OCI-LY7 (cell line): ENCODE measurements around the gene SLC35D3. TPM values are rescaled to one million over a fixed set of nuclear protein-coding genes. Genes with fewer than 3 reads are reported as not detected.

Source experiments
- BruUV-seq: library from RNA; stranded (reverse); fragments of 400-500 nt; replicated peaks from 2 replicates; lab custom pipeline; 2021; lab: Mats Ljungman, UMichigan
- CTCF ChIA-PET: fragments of 300-600 bp; sonication (Branson Sonifier 250); formaldehyde crosslinking; loops from one replicate; lab custom pipeline; 2022; ENCODE audit warnings: antibody characterized with exemption; ENCODE audit not compliant: unreplicated experiment; lab: Charles Lee
- POLR2A ChIA-PET: fragments of 300-600 bp; sonication (Branson Sonifier 250); formaldehyde crosslinking; loops from one replicate; lab custom pipeline; 2022; ENCODE audit warnings: antibody characterized with exemption; lab: Charles Lee
- DNase-seq: peaks from one replicate; pipeline ENCODE4 v3.0.0-alpha.2; 2015; ENCODE audit warnings: low spot score
- H2AFZ ChIP-seq: fragments of 200-600 bp; sonication (generic), shearing (Covaris generic); 2 replicates; pipeline ENCODE4 v1.6.1; 2014; ENCODE audit warnings: mild to moderate bottlenecking, antibody characterized with exemption, low read length, moderate library complexity
- H3K27ac ChIP-seq: fragments of 200-600 bp; sonication (generic); 2 replicates; pipeline ENCODE4 v1.5.1; 2014; ENCODE audit warnings: mixed run types, low read depth, mild to moderate bottlenecking, moderate library complexity, low read length, inconsistent platforms; ENCODE audit not compliant: poor library complexity, severe bottlenecking
- H3K36me3 ChIP-seq: fragments of 200-600 bp; sonication (generic); 2 replicates; pipeline ENCODE4 v1.6.1; 2014; ENCODE audit warnings: mild to moderate bottlenecking, antibody characterized with exemption, low read length, moderate library complexity, mixed read lengths; ENCODE audit not compliant: insufficient read depth
- H3K4me1 ChIP-seq: fragments of 200-600 bp; sonication (generic); 2 replicates; pipeline ENCODE4 v1.5.1; 2014; ENCODE audit warnings: mild to moderate bottlenecking, low read length; ENCODE audit not compliant: insufficient read depth, poor library complexity, severe bottlenecking
- H3K4me2 ChIP-seq: fragments of 200-600 bp; sonication (generic); 2 replicates; pipeline ENCODE4 v1.6.1; 2014; ENCODE audit warnings: mild to moderate bottlenecking, low read length
- H3K4me3 ChIP-seq: fragments of 200-600 bp; sonication (generic); 2 replicates; pipeline ENCODE4 v1.5.1; 2014; ENCODE audit warnings: mild to moderate bottlenecking, low read depth, low read length; ENCODE audit not compliant: poor library complexity, severe bottlenecking
- H3K79me2 ChIP-seq: fragments of 200-600 bp; sonication (generic); 2 replicates; pipeline ENCODE4 v1.6.1; 2016; ENCODE audit warnings: low read depth, mild to moderate bottlenecking, low read length, moderate library complexity, mixed read lengths; ENCODE audit not compliant: insufficient read depth
- H3K9me2 ChIP-seq: fragments of 200-600 bp; sonication (generic); 2 replicates; pipeline ENCODE4 v1.6.1; 2016; ENCODE audit warnings: mild to moderate bottlenecking, low read length, mixed read lengths; ENCODE audit not compliant: insufficient read depth
- H3K9me3 ChIP-seq: fragments of 200-600 bp; sonication (generic); 2 replicates; pipeline ENCODE4 v1.6.1; 2014; ENCODE audit warnings: mild to moderate bottlenecking, mixed run types, low read length, mixed read lengths
- H4K20me1 ChIP-seq: fragments of 200-600 bp; sonication (generic); 2 replicates; pipeline ENCODE4 v1.6.1; 2014; ENCODE audit warnings: mild to moderate bottlenecking, antibody characterized with exemption, low read length, moderate library complexity, mixed read lengths; ENCODE audit not compliant: insufficient read depth
- EZH2phosphoT487 ChIP-seq: fragments of 200-600 bp; sonication (generic); IDR thresholded peaks from 2 replicates; pipeline ENCODE4 v1.6.1; 2018; ENCODE audit warnings: low read depth, borderline replicate concordance, mild to moderate bottlenecking, mixed run types, antibody characterized with exemption, low read length, moderate library complexity, mixed read lengths
- intact Hi-C: fragments of 100-400 bp; cut with micrococcal nuclease; formaldehyde crosslinking; loops from one replicate; pipeline ENCODE4 v1.10.0; 2022; ENCODE audit not compliant: unreplicated experiment
- total RNA-seq, 2 experiments: library from RNA; depleted of rRNA in 1 of 2; stranded (reverse); fragments of >200 nt in 1 of 2; shearing (Covaris generic) in 1 of 2; gene quantifications; 2 replicates each; pipeline ENCODE4 v1.2.3, GENCODE V29; 2014 to 2022
- TF ChIP-seq, protein P1 (sequence below): fragments of 200-600 bp; sonication (generic); conservative IDR thresholded peaks from 2 replicates; pipeline ENCODE4 v1.5.1; 2014; ENCODE audit warnings: mild to moderate bottlenecking, antibody characterized with exemption, low read length, moderate library complexity, mixed read lengths

Gene SLC35D3
- total RNA-seq, 2 experiments from 2014 or later: not detected

- intact Hi-C loops: no loop called here
- no TSS peak for BruUV-seq
- no peaks in the 10 kb centered on the region for H4K20me1 ChIP-seq
- H3K9me3 ChIP-seq: no peaks in the 10 kb centered on the region
- no peak for TF ChIP-seq EZH2phosphoT487
- TF ChIP-seq, protein P1, sequence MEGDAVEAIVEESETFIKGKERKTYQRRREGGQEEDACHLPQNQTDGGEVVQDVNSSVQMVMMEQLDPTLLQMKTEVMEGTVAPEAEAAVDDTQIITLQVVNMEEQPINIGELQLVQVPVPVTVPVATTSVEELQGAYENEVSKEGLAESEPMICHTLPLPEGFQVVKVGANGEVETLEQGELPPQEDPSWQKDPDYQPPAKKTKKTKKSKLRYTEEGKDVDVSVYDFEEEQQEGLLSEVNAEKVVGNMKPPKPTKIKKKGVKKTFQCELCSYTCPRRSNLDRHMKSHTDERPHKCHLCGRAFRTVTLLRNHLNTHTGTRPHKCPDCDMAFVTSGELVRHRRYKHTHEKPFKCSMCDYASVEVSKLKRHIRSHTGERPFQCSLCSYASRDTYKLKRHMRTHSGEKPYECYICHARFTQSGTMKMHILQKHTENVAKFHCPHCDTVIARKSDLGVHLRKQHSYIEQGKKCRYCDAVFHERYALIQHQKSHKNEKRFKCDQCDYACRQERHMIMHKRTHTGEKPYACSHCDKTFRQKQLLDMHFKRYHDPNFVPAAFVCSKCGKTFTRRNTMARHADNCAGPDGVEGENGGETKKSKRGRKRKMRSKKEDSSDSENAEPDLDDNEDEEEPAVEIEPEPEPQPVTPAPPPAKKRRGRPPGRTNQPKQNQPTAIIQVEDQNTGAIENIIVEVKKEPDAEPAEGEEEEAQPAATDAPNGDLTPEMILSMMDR: no peak
- CTCF ChIA-PET: no interaction called here
- no peaks in the 10 kb centered on the region for H3K4me1 ChIP-seq
- no peak overlapping the region for H3K27ac ChIP-seq
- H3K4me2 ChIP-seq: no peak overlapping the region
- no peak for DNase-seq
- H3K79me2 ChIP-seq: no peaks in the 10 kb centered on the region
- POLR2A ChIA-PET: no interaction called here
- no peaks in the 10 kb centered on the region for H3K36me3 ChIP-seq
- no peaks in the 10 kb centered on the region for H3K9me2 ChIP-seq
- H2AFZ ChIP-seq: no peak overlapping the region
- H3K4me3 ChIP-seq: no peak overlapping the region
Measured at GRCh38 chr6:136922685-136923006, 545 bp downstream of the SLC35D3 start.

GRCh38 chr6:136923116-136923953 is 1.2 kb downstream of the SLC35D3 start:
- intact Hi-C loops: no loop called here
- H3K9me3 ChIP-seq: no peaks in the 10 kb centered on the region
- no peaks in the 10 kb centered on the region for H3K4me1 ChIP-seq
- no peaks in the 10 kb centered on the region for H3K9me2 ChIP-seq
- ChIA-PET POLR2A (no interaction called here), CTCF (no interaction called here)
- no peak for DNase-seq
- no peak overlapping the region for H2AFZ ChIP-seq
- no peak for TF ChIP-seq EZH2phosphoT487
- TF ChIP-seq, protein P1: no peak
- no peaks in the 10 kb centered on the region for H4K20me1 ChIP-seq
- H3K4me2 ChIP-seq: no peak overlapping the region
- no peaks in the 10 kb centered on the region for H3K36me3 ChIP-seq
- H3K79me2 ChIP-seq: no peaks in the 10 kb centered on the region
- no TSS peak for BruUV-seq
- no peak overlapping the region for H3K27ac ChIP-seq
- no peak overlapping the region for H3K4me3 ChIP-seq
